IMR-90 (cell line): ENCODE data around the gene DLAT. TPM values are rescaled to one million over a fixed set of nuclear protein-coding genes. Genes with fewer than 3 reads are reported as not detected.

Experiments
- ATAC-seq: fragments of 200-7000 bp; cut with Tn5 transposase; 2 replicates; pipeline ENCODE4 v1.9.1; 2020; ENCODE audit warnings: low read depth, mild to moderate bottlenecking, moderate library complexity
- BruUV-seq: library from RNA; stranded (reverse); fragments of 400-500 nt; replicated peaks from 2 replicates; lab custom pipeline; 2021; lab: Mats Ljungman, UMichigan
- CTCF ChIA-PET: fragments of 300-600 bp; formaldehyde crosslinking; extraction: SDS; loops from one replicate; lab custom pipeline; 2021; ENCODE audit warnings: antibody characterized with exemption; lab: Yijun Ruan, JAX
- POLR2A ChIA-PET: fragments of 300-600 bp; sonication (Branson Sonifier 250); formaldehyde crosslinking; loops from one replicate; lab custom pipeline; 2022; ENCODE audit warnings: antibody characterized with exemption; ENCODE audit not compliant: unreplicated experiment; lab: Charles Lee
- DNase-seq: peaks from one replicate; pipeline ENCODE4 v3.0.0; 2013
- H2AFZ ChIP-seq: replicated peaks from 2 replicates; pipeline ENCODE3; 2013; ENCODE audit warnings: low read length, mild to moderate bottlenecking; ENCODE audit not compliant: poor library complexity
- H2AK5ac ChIP-seq: 2 replicates; pipeline ENCODE4 v1.6.1; 2013; ENCODE audit warnings: low read depth, low read length, inconsistent platforms
- H2AK9ac ChIP-seq: replicated peaks from 2 replicates; pipeline ENCODE3; 2013; ENCODE audit warnings: mild to moderate bottlenecking, low read depth, low read length, moderate library complexity; ENCODE audit not compliant: poor library complexity
- H2BK120ac ChIP-seq: 2 replicates; pipeline ENCODE4 v1.6.1; 2013; ENCODE audit warnings: low read depth, low read length, inconsistent platforms
- H2BK15ac ChIP-seq: 3 replicates; pipeline ENCODE4 v1.6.1; 2013; ENCODE audit warnings: low read depth, low read length, inconsistent platforms
- H2BK20ac ChIP-seq: 2 replicates; pipeline ENCODE4 v1.6.1; 2013; ENCODE audit warnings: low read depth, mild to moderate bottlenecking, inconsistent platforms, low read length, moderate library complexity
- H2BK5ac ChIP-seq: 2 replicates; pipeline ENCODE4 v1.6.1; 2013; ENCODE audit warnings: mild to moderate bottlenecking, low read depth, low read length, inconsistent platforms; ENCODE audit not compliant: poor library complexity, severe bottlenecking
- H3K14ac ChIP-seq: replicated peaks from 2 replicates; pipeline ENCODE4 v1.6.1; 2013; ENCODE audit warnings: low read depth, low read length, inconsistent platforms
- H3K18ac ChIP-seq: 2 replicates; pipeline ENCODE4 v1.6.1; 2013; ENCODE audit warnings: low read depth, low read length, control low read depth
- H3K23ac ChIP-seq: 2 replicates; pipeline ENCODE4 v1.6.1; 2013; ENCODE audit warnings: low read depth, low read length, inconsistent platforms
- H3K27ac ChIP-seq: 2 replicates; pipeline ENCODE4 v1.5.1; 2013; ENCODE audit warnings: mild to moderate bottlenecking, control low read depth, low read length; ENCODE audit not compliant: insufficient read depth
- H3K27me3 ChIP-seq: 2 replicates; pipeline ENCODE4 v1.6.1; 2013; ENCODE audit warnings: low read length; ENCODE audit not compliant: control insufficient read depth, insufficient read depth
- H3K36me3 ChIP-seq: 2 replicates; pipeline ENCODE4 v1.6.1; 2013; ENCODE audit warnings: low read length, mixed read lengths; ENCODE audit not compliant: control insufficient read depth, insufficient read depth
- H3K4ac ChIP-seq: 2 replicates; pipeline ENCODE4 v1.6.1; 2013; ENCODE audit warnings: low read depth, low read length, inconsistent platforms
- H3K4me1 ChIP-seq: 2 replicates; pipeline ENCODE4 v1.6.1; 2013; ENCODE audit warnings: low read length, mixed read lengths; ENCODE audit not compliant: control insufficient read depth, insufficient read depth
- H3K4me2 ChIP-seq: 2 replicates; pipeline ENCODE4 v1.6.1; 2013; ENCODE audit warnings: low read depth, mild to moderate bottlenecking, control low read depth, low read length, moderate library complexity
- H3K4me3 ChIP-seq: 2 replicates; pipeline ENCODE4 v1.5.1; 2013; ENCODE audit warnings: low read depth, mild to moderate bottlenecking, control low read depth, low read length, moderate library complexity; ENCODE audit not compliant: insufficient read depth
- H3K56ac ChIP-seq: 2 replicates; pipeline ENCODE4 v1.6.1; 2013; ENCODE audit warnings: low read length, inconsistent platforms; ENCODE audit not compliant: insufficient read depth; ENCODE audit errors: extremely low read depth
- H3K79me1 ChIP-seq, 2 experiments: 2 replicates each; pipeline ENCODE4 v1.6.1; 2013; ENCODE audit warnings: low read length in 2 of 2, inconsistent platforms in 1 of 2, low read depth in 1 of 2
- H3K9ac ChIP-seq: 2 replicates; pipeline ENCODE4 v1.6.1; 2013; ENCODE audit warnings: low read depth, low read length, control low read depth
- H3K9me1 ChIP-seq: 2 replicates; pipeline ENCODE4 v1.6.1; 2013; ENCODE audit warnings: low read length, inconsistent platforms; ENCODE audit not compliant: insufficient read depth
- H3K9me3 ChIP-seq: 2 replicates; pipeline ENCODE4 v1.6.1; 2013; ENCODE audit warnings: low read length; ENCODE audit not compliant: control insufficient read depth, insufficient read depth
- H4K20me1 ChIP-seq: 2 replicates; pipeline ENCODE4 v1.6.1; 2013; ENCODE audit warnings: low read length, inconsistent platforms; ENCODE audit not compliant: insufficient read depth
- H4K5ac ChIP-seq: 2 replicates; pipeline ENCODE4 v1.6.1; 2013; ENCODE audit warnings: mild to moderate bottlenecking, low read depth, low read length, control low read depth
- H4K8ac ChIP-seq, 2 experiments: 2 replicates each; pipeline ENCODE4 v1.6.1; 2013; ENCODE audit warnings: low read depth in 2 of 2, low read length in 2 of 2, control low read depth in 1 of 2, inconsistent platforms in 1 of 2
- H4K91ac ChIP-seq: 2 replicates; pipeline ENCODE4 v1.6.1; 2013; ENCODE audit warnings: low read depth, low read length, inconsistent platforms; ENCODE audit not compliant: insufficient read depth
- NFE2L2 ChIP-seq: fragments of 150-350 bp; IDR thresholded peaks from 2 replicates; pipeline ENCODE4 v1.6.1; 2016; ENCODE audit warnings: low read depth, mild to moderate bottlenecking, low read length
- WGBS, 2 experiments: methylation state at CpG; one replicate each; pipeline versions ENCODE4 v1.1.5 to v1.1.7; 2013; ENCODE audit warnings: missing lambda C conversion rate in 2 of 2; ENCODE audit not compliant: insufficient read length in 1 of 2; ENCODE audit errors: extremely low coverage in 2 of 2; 5-methylcytosine and 5-hydroxymethylcytosine counted together
- dilution Hi-C: fragments of 300-500 bp; cut with HindIII; formaldehyde crosslinking; loops from one replicate; pipeline ENCODE4 v1.14.3; 2018; ENCODE audit warnings: low sequenced_read_pairs; ENCODE audit not compliant: unreplicated experiment
- in situ Hi-C: fragments of 300-500 bp; cut with MboI; formaldehyde crosslinking; loops from 3 replicates; pipeline ENCODE4 v1.14.3; 2019; ENCODE audit warnings: low sequenced_read_pairs, inconsistent platforms, mixed read lengths
- intact Hi-C: fragments of 100-400 bp; cut with micrococcal nuclease; formaldehyde crosslinking; loops from 2 replicates; pipeline ENCODE4 v1.10.0; 2022
- polyA plus RNA-seq, 3 experiments: library from polyadenylated mRNA; depleted of rRNA; stranded (reverse); fragments of >200 nt; gene quantifications; 2 replicates each; pipeline ENCODE4 v1.2.3, GENCODE V29; 2012; ENCODE audit warnings: low replicate concordance in 1 of 3
- total RNA-seq: library from RNA; depleted of rRNA; stranded (reverse); fragments of >200 nt; gene quantifications from 2 replicates; pipeline ENCODE4 v1.2.3, GENCODE V29; 2012

Gene DLAT
- total and polyA plus RNA-seq, 2 of the 4 experiments (the other 2 are of a cell fraction): 15.5 to 27.2 TPM

- no peak overlapping the region for H2AFZ ChIP-seq
- H2AK5ac ChIP-seq: 0 out of 2 replicates have a peak overlapping the region, but pooled peaks have one; percentile 63
- H2BK15ac ChIP-seq: peak overlapping the region; percentile 31; the same call in 1 of the 3 replicates
- dilution Hi-C loops: no loop called here
- H3K4ac ChIP-seq: peak overlapping the region; percentile 25; the same call in 1 of the 2 replicates
- H3K27ac ChIP-seq: no peak overlapping the region
- 94% methylated on average over 3 of the region's 4 CpGs; no CpG with 5 or more reads in 1 of the 2 experiments for WGBS, 2 experiments
- no peak overlapping the region for H3K14ac ChIP-seq
- H2BK5ac ChIP-seq: no peak overlapping the region
- H2BK20ac ChIP-seq: 0 out of 2 replicates have a peak overlapping the region, but pooled peaks have one; percentile 3
- H3K18ac ChIP-seq: no peak overlapping the region
- peaks cover 0 to 4% of the 10 kb centered on the region in 2 experiments; a peak in 1 of 4 replicates for H3K79me1 ChIP-seq
- in situ Hi-C loops: no loop called here
- H4K5ac ChIP-seq: no peak overlapping the region
- peak overlapping the region; percentile 11 to 29; a peak in 1 of 4 replicates for H4K8ac ChIP-seq
- no peaks in the 10 kb centered on the region for H4K20me1 ChIP-seq
- no peak overlapping the region for H2BK120ac ChIP-seq
- H2AK9ac ChIP-seq: no peak overlapping the region
- H3K9me3 ChIP-seq: no peaks in the 10 kb centered on the region
- H3K23ac ChIP-seq: no peak overlapping the region
- peaks cover 12% of the 10 kb centered on the region for H3K4me1 ChIP-seq
- no peaks in the 10 kb centered on the region for H3K36me3 ChIP-seq
- intact Hi-C loops: no loop called here
- POLR2A ChIA-PET: no interaction called here
- H3K4me2 ChIP-seq: no peak overlapping the region
- H3K9ac ChIP-seq: no peak overlapping the region
- CTCF ChIA-PET: no interaction called here
- H4K91ac ChIP-seq: no peak overlapping the region
- DNase-seq (no peak), ATAC-seq (no peak)
- H3K27me3 ChIP-seq: no peaks in the 10 kb centered on the region
- H3K56ac ChIP-seq: no peak overlapping the region
- peaks cover 13% of the 10 kb centered on the region for H3K9me1 ChIP-seq
- TF ChIP-seq NFE2L2: no peak
- H3K4me3 ChIP-seq: no peak overlapping the region
- no TSS peak for BruUV-seq
Observed at GRCh38 chr11:112013497-112014164, 11.6 kb upstream of the DLAT start.
